ENCODE data around the gene PADI2. TPM values are rescaled to one million over a fixed set of nuclear protein-coding genes. Genes with fewer than 3 reads are reported as not detected.

Gene PADI2
- total RNA-seq, 2 donors from 2014 or later: 0.27 to 2.3 TPM

GRCh38 chr1:17134034-17134433 is 14.8 kb upstream of the PADI2 start:
- Histone ChIP-seq H3K27me3 (replicated peaks; ENCODE audit: insufficient read depth) (no peaks in the 10 kb centered on the region), H3K36me3 (no peaks in the 10 kb centered on the region), H3K4me3 (no peak overlapping the region), H3K27ac (no peak overlapping the region), H3K4me1 (ENCODE audit: control insufficient read depth in 1 of 2, low read depth in 2 of 2) (peaks cover 3 to 6% of the 10 kb centered on the region in 2 donors), H3K9me3 (no peaks in the 10 kb centered on the region)
- DNase-seq (ENCODE audit: low spot score) (no peak), ATAC-seq (ENCODE audit: insufficient number of reproducible peaks, low FRiP score, low read depth) (no peak)
- TF ChIP-seq CTCF (IDR thresholded peaks at IDR 0.05): no peak

- no peak for TF ChIP-seq CTCF (IDR thresholded peaks at IDR 0.05)
- no peaks in the 10 kb centered on the region for H3K9me3 ChIP-seq
- ATAC-seq (ENCODE audit: insufficient number of reproducible peaks, low FRiP score, low read depth): no peak
- no peak overlapping the region for H3K27ac ChIP-seq
- H3K27me3 ChIP-seq (replicated peaks; ENCODE audit: insufficient read depth): no peaks in the 10 kb centered on the region
- peaks cover 9 to 19% of the 10 kb centered on the region in 2 donors for H3K4me1 ChIP-seq (ENCODE audit: control insufficient read depth in 1 of 2, low read depth in 2 of 2)
- DNase-seq (ENCODE audit: low spot score): no peak
- no peaks in the 10 kb centered on the region for H3K36me3 ChIP-seq
- no peak overlapping the region for H3K4me3 ChIP-seq
Observed at GRCh38 chr1:17130138-17130635, 10.9 kb upstream of the PADI2 start.

- Histone ChIP-seq H3K4me3 (peak overlapping the region; percentile 38), H3K4me1 (ENCODE audit: control insufficient read depth in 1 of 2, low read depth in 2 of 2) (peaks cover 9 to 19% of the 10 kb centered on the region in 2 donors), H3K27me3 (replicated peaks; ENCODE audit: insufficient read depth) (no peaks in the 10 kb centered on the region), H3K36me3 (no peaks in the 10 kb centered on the region), H3K9me3 (no peaks in the 10 kb centered on the region), H3K27ac (peak overlapping the region; percentile 72 to 81)
- DNase-seq (ENCODE audit: low spot score) (no peak), ATAC-seq (ENCODE audit: insufficient number of reproducible peaks, low FRiP score, low read depth) (peak; percentile 82)
- no peak for TF ChIP-seq CTCF (IDR thresholded peaks at IDR 0.05)
Observed at GRCh38 chr1:17128361-17128760, 9.1 kb upstream of the PADI2 start.

- H3K27me3 ChIP-seq (replicated peaks; ENCODE audit: insufficient read depth): no peaks in the 10 kb centered on the region
- no peak for ATAC-seq (ENCODE audit: insufficient number of reproducible peaks, low FRiP score, low read depth)
- H3K4me1 ChIP-seq (ENCODE audit: control insufficient read depth in 1 of 2, low read depth in 2 of 2): peaks cover 9 to 19% of the 10 kb centered on the region in 2 donors
- peak; percentile 50 for DNase-seq (ENCODE audit: low spot score)
- no peaks in the 10 kb centered on the region for H3K9me3 ChIP-seq
- TF ChIP-seq CTCF (IDR thresholded peaks at IDR 0.05): peak; percentile 95
- H3K4me3 ChIP-seq: peak overlapping the region; percentile 50
- H3K27ac ChIP-seq: no peak overlapping the region
- no peaks in the 10 kb centered on the region for H3K36me3 ChIP-seq
Observed at GRCh38 chr1:17125756-17126237, 6.5 kb upstream of the PADI2 start.

GRCh38 chr1:17123196-17124045 is 4.2 kb upstream of the PADI2 start:
- H3K27ac ChIP-seq: no peak overlapping the region
- DNase-seq (ENCODE audit: low spot score) (no peak), ATAC-seq (ENCODE audit: insufficient number of reproducible peaks, low FRiP score, low read depth) (no peak)
- TF ChIP-seq CTCF (IDR thresholded peaks at IDR 0.05): no peak
- no peaks in the 10 kb centered on the region for H3K27me3 ChIP-seq (replicated peaks; ENCODE audit: insufficient read depth)
- H3K4me3 ChIP-seq: no peak overlapping the region
- H3K4me1 ChIP-seq (ENCODE audit: control insufficient read depth in 1 of 2, low read depth in 2 of 2): peaks cover 11 to 19% of the 10 kb centered on the region in 2 donors
- no peaks in the 10 kb centered on the region for H3K9me3 ChIP-seq
- no peaks in the 10 kb centered on the region for H3K36me3 ChIP-seq
